Measurements from ENCODE around the gene IPCEF1. TPM values are rescaled to one million over a fixed set of nuclear protein-coding genes. Genes with fewer than 3 reads are reported as not detected.

IPCEF1 gene
- total and polyA plus RNA-seq, 2 donors (not counting 3 experiments of a cell fraction or from before 2014, with no cell fraction given): 0.01 to 0.51 TPM

DNA sequence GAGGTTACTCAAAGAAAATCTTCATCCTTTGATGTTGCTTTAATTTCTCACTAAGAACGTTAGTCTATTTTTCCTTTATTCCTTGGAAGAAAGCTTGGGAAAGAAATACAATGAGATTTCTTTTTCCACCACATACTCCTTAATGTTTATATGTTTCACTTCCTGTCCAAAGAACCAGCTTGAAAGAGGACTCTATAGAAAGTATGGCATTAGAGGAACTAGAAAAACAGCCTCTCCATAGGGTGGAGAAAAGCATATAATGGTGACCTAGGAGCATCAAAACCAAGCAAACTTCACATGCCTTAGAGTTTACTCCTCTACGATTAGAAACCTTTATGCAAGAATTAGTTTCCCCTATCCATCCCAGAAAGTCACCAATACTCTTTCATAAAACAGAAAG, 186.5 kb downstream of the IPCEF1 start:
- intact Hi-C loops (cut with micrococcal nuclease) (no loop called here), dilution Hi-C loops (cut with MboI; ENCODE audit: extremely low pct_ligation_motif_present, low sequenced_read_pairs) (no loop called here)
- peaks cover 0 to 3% of the 10 kb centered on the region in 2 experiments for H3K27me3 ChIP-seq (ENCODE audit: control insufficient read depth in 2 of 2, insufficient read depth in 2 of 2, low read length in 2 of 2)
- ChIA-PET POLR2A (no interaction called here), CTCF (interaction anchor here (0.9 to 1.2 kb wide), 2 partner anchors 12 to 107 kb away, joined by 3 read pairs; no protein-coding TSS in a partner anchor)
- no peak overlapping the region for H3K9ac ChIP-seq (replicated peaks; ENCODE audit: extremely low read depth, insufficient read depth, low read length)
- H3K9me3 ChIP-seq (replicated peaks; ENCODE audit: control insufficient read depth, insufficient read depth, low read length): no peaks in the 10 kb centered on the region
- H3K9me1 ChIP-seq (replicated peaks; ENCODE audit: control insufficient read depth, extremely low read depth, insufficient read depth, low read length): no peaks in the 10 kb centered on the region
- no peak overlapping the region for H3K4me2 ChIP-seq (ENCODE audit: insufficient read depth, low read length)
- TF ChIP-seq JUN (IDR thresholded peaks at IDR 0.05; ENCODE audit: borderline replicate concordance, insufficient read depth, insufficient read length, low read depth) (no peak), EZH2 (IDR thresholded peaks at IDR 0.05; ENCODE audit: borderline replicate concordance, low read depth, low read length, severe bottlenecking) (no peak), GATA2 (IDR thresholded peaks at IDR 0.05; ENCODE audit: insufficient read depth, insufficient read length, low read depth, low read length) (no peak), FOS (IDR thresholded peaks at IDR 0.05; ENCODE audit: borderline replicate concordance, insufficient read depth, low read length) (no peak), POLR2A (IDR thresholded peaks at IDR 0.05; ENCODE audit: low read depth, low read length) (no peak), POLR2AphosphoS5 (IDR thresholded peaks at IDR 0.05; ENCODE audit: insufficient read depth, low read depth, low read length) (no peak), MYC (IDR thresholded peaks at IDR 0.05; ENCODE audit: low read depth, low read length) (no peak)
- TF ChIP-seq, protein P1, sequence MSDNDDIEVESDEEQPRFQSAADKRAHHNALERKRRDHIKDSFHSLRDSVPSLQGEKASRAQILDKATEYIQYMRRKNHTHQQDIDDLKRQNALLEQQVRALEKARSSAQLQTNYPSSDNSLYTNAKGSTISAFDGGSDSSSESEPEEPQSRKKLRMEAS (IDR thresholded peaks at IDR 0.05; ENCODE audit: insufficient read depth, insufficient read length): no peak
- TF ChIP-seq, protein P2, sequence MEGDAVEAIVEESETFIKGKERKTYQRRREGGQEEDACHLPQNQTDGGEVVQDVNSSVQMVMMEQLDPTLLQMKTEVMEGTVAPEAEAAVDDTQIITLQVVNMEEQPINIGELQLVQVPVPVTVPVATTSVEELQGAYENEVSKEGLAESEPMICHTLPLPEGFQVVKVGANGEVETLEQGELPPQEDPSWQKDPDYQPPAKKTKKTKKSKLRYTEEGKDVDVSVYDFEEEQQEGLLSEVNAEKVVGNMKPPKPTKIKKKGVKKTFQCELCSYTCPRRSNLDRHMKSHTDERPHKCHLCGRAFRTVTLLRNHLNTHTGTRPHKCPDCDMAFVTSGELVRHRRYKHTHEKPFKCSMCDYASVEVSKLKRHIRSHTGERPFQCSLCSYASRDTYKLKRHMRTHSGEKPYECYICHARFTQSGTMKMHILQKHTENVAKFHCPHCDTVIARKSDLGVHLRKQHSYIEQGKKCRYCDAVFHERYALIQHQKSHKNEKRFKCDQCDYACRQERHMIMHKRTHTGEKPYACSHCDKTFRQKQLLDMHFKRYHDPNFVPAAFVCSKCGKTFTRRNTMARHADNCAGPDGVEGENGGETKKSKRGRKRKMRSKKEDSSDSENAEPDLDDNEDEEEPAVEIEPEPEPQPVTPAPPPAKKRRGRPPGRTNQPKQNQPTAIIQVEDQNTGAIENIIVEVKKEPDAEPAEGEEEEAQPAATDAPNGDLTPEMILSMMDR (IDR thresholded peaks at IDR 0.05; ENCODE audit: extremely low read depth in 1 of 2, insufficient read depth in 1 of 2, low read depth in 1 of 2, low read length in 2 of 2): no peak
- no peak for FAIRE-seq
- H3K36me3 ChIP-seq (ENCODE audit: control insufficient read depth in 2 of 2, extremely low read depth in 1 of 2, insufficient read depth in 2 of 2, low read length in 2 of 2): no peaks in the 10 kb centered on the region
- DNase-seq (ENCODE audit: low read depth, low spot score): no peak
- no peaks in the 10 kb centered on the region for H3K4me1 ChIP-seq (ENCODE audit: control insufficient read depth, extremely low read depth, insufficient read depth, low read length)
- H2AFZ ChIP-seq (ENCODE audit: low read depth, low read length): no peak overlapping the region
- H4K20me1 ChIP-seq (replicated peaks; ENCODE audit: control insufficient read depth, extremely low read depth, insufficient read depth, low read length): no peaks in the 10 kb centered on the region
- no peak overlapping the region for H3K4me3 ChIP-seq (replicated peaks in 1 of 3; ENCODE audit: insufficient read depth in 1 of 3, low read depth in 1 of 3, low read length in 3 of 3)
- no TSS peak for BruUV-seq (replicated peaks)
- H3K79me2 ChIP-seq (ENCODE audit: control insufficient read depth, insufficient read depth, low read length): no peaks in the 10 kb centered on the region
- H3K27ac ChIP-seq (ENCODE audit: insufficient read depth, low read depth, low read length): no peak overlapping the region
